MM.1S (cell line): ENCODE results near the gene TBC1D23.

Source experiments
- DNase-seq: peaks from one replicate; pipeline ENCODE4 v3.0.0-alpha.2; 2015
- H2AFZ ChIP-seq: fragments of 300-600 bp; sonication (generic); 2 replicates; pipeline ENCODE4 v1.6.0; 2016; ENCODE audit warnings: antibody characterized with exemption, low read length
- H3F3A ChIP-seq: fragments of 300-600 bp; sonication (generic); 2 replicates; pipeline ENCODE4 v1.6.1; 2016; ENCODE audit warnings: mild to moderate bottlenecking, antibody characterized with exemption, low read length, moderate library complexity, mixed read lengths; ENCODE audit not compliant: insufficient read depth
- H3K27ac ChIP-seq: fragments of 300-600 bp; sonication (generic); 2 replicates; pipeline ENCODE4 v1.5.1; 2016; ENCODE audit warnings: mild to moderate bottlenecking, low read length
- H3K27me3 ChIP-seq: fragments of 300-600 bp; sonication (generic); replicated peaks from 2 replicates; pipeline ENCODE4 v1.6.0; 2016; ENCODE audit warnings: low read length; ENCODE audit not compliant: insufficient read depth
- H3K36me3 ChIP-seq: fragments of 300-600 bp; sonication (generic); replicated peaks from 2 replicates; pipeline ENCODE4 v1.6.1; 2016; ENCODE audit warnings: mild to moderate bottlenecking, low read length, mixed read lengths; ENCODE audit not compliant: insufficient read depth
- H3K4me1 ChIP-seq: fragments of 300-600 bp; sonication (generic); 2 replicates; pipeline ENCODE4 v1.6.1; 2016; ENCODE audit warnings: low read length, mixed read lengths
- H3K4me2 ChIP-seq: fragments of 300-600 bp; sonication (generic); 2 replicates; pipeline ENCODE4 v1.6.0; 2016; ENCODE audit warnings: low read depth, low read length
- H3K4me3 ChIP-seq: fragments of 300-600 bp; sonication (generic); 2 replicates; pipeline ENCODE4 v1.5.1; 2016; ENCODE audit warnings: low read length, mixed read lengths
- H3K79me2 ChIP-seq: fragments of 300-600 bp; sonication (generic); 2 replicates; pipeline ENCODE4 v1.6.1; 2016; ENCODE audit warnings: mixed run types, low read length, mixed read lengths
- H3K9ac ChIP-seq: fragments of 300-600 bp; sonication (generic); 2 replicates; pipeline ENCODE4 v1.6.1; 2016; ENCODE audit warnings: low read length, mixed read lengths
- H3K9me2 ChIP-seq: fragments of 300-600 bp; sonication (generic); replicated peaks from 2 replicates; pipeline ENCODE4 v1.6.1; 2016; ENCODE audit warnings: mild to moderate bottlenecking, low read length, mixed read lengths; ENCODE audit not compliant: insufficient read depth
- H3K9me3 ChIP-seq: fragments of 300-600 bp; sonication (generic); replicated peaks from 2 replicates; pipeline ENCODE4 v1.6.1; 2016; ENCODE audit warnings: mild to moderate bottlenecking, low read length, mixed read lengths; ENCODE audit not compliant: insufficient read depth
- H4K20me1 ChIP-seq: fragments of 300-600 bp; sonication (generic); 2 replicates; pipeline ENCODE4 v1.6.1; 2016; ENCODE audit warnings: mild to moderate bottlenecking, low read length, moderate library complexity, mixed read lengths; ENCODE audit not compliant: insufficient read depth
- CTCF ChIP-seq: fragments of 300-600 bp; sonication (generic); IDR thresholded peaks from 2 replicates; pipeline ENCODE4 v1.5.1; 2016; ENCODE audit warnings: antibody characterized with exemption, low read length, mixed read lengths
- EZH2 ChIP-seq: fragments of 300-600 bp; sonication (generic); optimal IDR thresholded peaks from 2 replicates; pipeline ENCODE3; 2017; ENCODE audit warnings: low read depth, mild to moderate bottlenecking, antibody characterized with exemption, low read length, mixed read lengths
- EZH2phosphoT487 ChIP-seq: fragments of 300-600 bp; sonication (generic); IDR thresholded peaks from 2 replicates; pipeline ENCODE4 v1.6.1; 2018; ENCODE audit warnings: antibody characterized with exemption, low read length

TBC1D23 gene

DNA sequence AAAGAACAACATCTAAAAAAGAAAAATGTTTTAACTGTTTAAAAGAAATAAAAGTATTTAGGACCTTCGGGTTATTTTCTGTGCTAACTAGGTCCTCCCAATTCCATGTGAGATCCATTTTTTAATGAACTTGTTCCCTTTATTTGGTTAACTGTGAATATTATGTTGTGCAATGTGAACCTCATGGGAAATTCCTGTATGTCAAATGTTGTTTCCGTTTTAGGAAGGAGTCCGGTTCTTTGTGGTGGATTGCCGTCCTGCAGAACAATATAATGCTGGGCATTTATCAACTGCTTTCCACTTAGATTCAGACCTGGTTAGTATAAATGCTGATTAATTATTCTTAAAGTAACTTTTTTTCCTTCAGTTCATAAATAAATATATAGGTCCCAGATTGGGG is 38.2 kb downstream of the TBC1D23 start:
- no peaks in the 10 kb centered on the region for H3K27me3 ChIP-seq
- H3K9ac ChIP-seq: no peak overlapping the region
- H3K4me2 ChIP-seq: no peak overlapping the region
- TF ChIP-seq EZH2phosphoT487 (no peak), EZH2 (no peak), CTCF (no peak)
- H3K4me3 ChIP-seq: no peak overlapping the region
- no peak for DNase-seq
- peaks cover 5% of the 10 kb centered on the region; the same call in 1 of the 2 replicates for H3K36me3 ChIP-seq
- no peak overlapping the region for H2AFZ ChIP-seq
- no peaks in the 10 kb centered on the region for H3K9me2 ChIP-seq
- no peak overlapping the region for H3K27ac ChIP-seq
- no peaks in the 10 kb centered on the region for H3F3A ChIP-seq
- H4K20me1 ChIP-seq: no peaks in the 10 kb centered on the region
- no peaks in the 10 kb centered on the region for H3K79me2 ChIP-seq
- H3K4me1 ChIP-seq: no peaks in the 10 kb centered on the region
- no peaks in the 10 kb centered on the region for H3K9me3 ChIP-seq

- Histone ChIP-seq H3K4me1 (no peaks in the 10 kb centered on the region), H3K79me2 (no peaks in the 10 kb centered on the region)
- DNase-seq: no peak
Observed at GRCh38 chr3:100306695-100307094, 45.9 kb downstream of the TBC1D23 start.

GRCh38 chr3:100310355-100310965 is 49.7 kb downstream of the TBC1D23 start:
- no peaks in the 10 kb centered on the region for H3K9me3 ChIP-seq
- H3K9me2 ChIP-seq: no peaks in the 10 kb centered on the region
- no peaks in the 10 kb centered on the region for H3K27me3 ChIP-seq
- H3F3A ChIP-seq: no peaks in the 10 kb centered on the region; the same call in 1 of the 2 replicates
- no peak for TF ChIP-seq CTCF
- no peak for TF ChIP-seq EZH2
- TF ChIP-seq EZH2phosphoT487: no peak
- no peak overlapping the region for H3K4me3 ChIP-seq
- H3K36me3 ChIP-seq: no peaks in the 10 kb centered on the region
- H2AFZ ChIP-seq: no peak overlapping the region
- H4K20me1 ChIP-seq: no peaks in the 10 kb centered on the region
- no peak overlapping the region for H3K4me2 ChIP-seq
- no peaks in the 10 kb centered on the region for H3K4me1 ChIP-seq
- no peak overlapping the region for H3K9ac ChIP-seq
- H3K27ac ChIP-seq: no peak overlapping the region
- H3K79me2 ChIP-seq: no peaks in the 10 kb centered on the region
- no peak for DNase-seq

More at GRCh38 chr3:100306695-100307094, 45.9 kb downstream of the TBC1D23 start:
- H3K36me3 ChIP-seq: peaks cover 5% of the 10 kb centered on the region; the same call in 1 of the 2 replicates
- no peak overlapping the region for H3K27ac ChIP-seq
- H3K9ac ChIP-seq: no peak overlapping the region
- H3K4me3 ChIP-seq: no peak overlapping the region
- H2AFZ ChIP-seq: no peak overlapping the region
- no peaks in the 10 kb centered on the region for H3F3A ChIP-seq
- H3K27me3 ChIP-seq: no peaks in the 10 kb centered on the region
- H3K9me3 ChIP-seq: no peaks in the 10 kb centered on the region
- no peaks in the 10 kb centered on the region for H3K9me2 ChIP-seq
- no peaks in the 10 kb centered on the region for H4K20me1 ChIP-seq
- no peak overlapping the region for H3K4me2 ChIP-seq
- no peak for TF ChIP-seq CTCF
- no peak for TF ChIP-seq EZH2
- no peak for TF ChIP-seq EZH2phosphoT487
